Adrenal gland (tissue), 12 donors: Measurements from ENCODE around the gene FNBP1L. TPM values are rescaled to one million over a fixed set of nuclear protein-coding genes. Genes with fewer than 3 reads are reported as not detected.
A peak's percentile ranks its signal among the peaks of the same experiment; 100 is the strongest.
"Not testable (repeated sequence)": the region's sequence is repeated elsewhere in the genome, so short reads cannot be mapped to it uniquely, and the experiment has no call there.

ENCODE experiments used
- DNase-seq, 7 donors: peaks; one replicate each; pipeline ENCODE4 v3.0.0-alpha.2; 2019 to 2020
- H3K27ac ChIP-seq, 5 donors: fragments of 200-600 bp; sonication (generic) in 4 of 5; 1 replicate in 3 of 5; 2 replicates in 2 of 5; pipeline versions ENCODE4 v1.5.1 to v1.8.0; 2016 to 2020; ENCODE audit warnings: mild to moderate bottlenecking in 1 of 5
- H3K27me3 ChIP-seq: fragments of 200-600 bp; 2 replicates; pipeline ENCODE4 v1.8.0; 2021
- H3K36me3 ChIP-seq, 2 donors: fragments of 200-600 bp; replicated peaks in 1 of 2; 1 replicate in 1 of 2; 2 replicates in 1 of 2; pipeline versions ENCODE4 v1.5.1 to v1.8.0; 2018 to 2022
- H3K4me1 ChIP-seq, 2 donors: fragments of 200-600 bp; replicated peaks in 1 of 2; 1 replicate in 1 of 2; 2 replicates in 1 of 2; pipeline versions ENCODE4 v1.5.1 to v1.8.0; 2018 to 2021
- H3K4me3 ChIP-seq, 4 donors: fragments of 200-600 bp; sonication (generic) in 3 of 4; one replicate each; pipeline ENCODE4 v1.5.1; 2016 to 2018
- H3K9me3 ChIP-seq, 3 donors: fragments of 200-600 bp; sonication (generic) in 1 of 3; replicated peaks in 1 of 3; 1 replicate in 2 of 3; 2 replicates in 1 of 3; pipeline versions ENCODE4 v1.5.1 to v1.8.0; 2016 to 2021
- POLR2A ChIP-seq, 2 donors: fragments of 450-650 bp; IDR thresholded peaks; one replicate each; pipeline ENCODE4 v1.6.1; 2017; ENCODE audit warnings: antibody characterized with exemption in 2 of 2, mild to moderate bottlenecking in 2 of 2, moderate library complexity in 1 of 2
- WGBS, 4 donors: extraction: QIAGEN DNeasy Blood & Tissue Kit in 2 of 4; methylation state at CpG; one replicate each; pipeline versions ENCODE4 v1.1.5 to v1.1.7; 2013 to 2017; 5-methylcytosine and 5-hydroxymethylcytosine counted together
- intact Hi-C, 2 donors: fragments of 100-400 bp; cut with DNase I; formaldehyde crosslinking; loops; one replicate each; pipeline versions ENCODE4 v1.14.1 to v1.15.0; 2022 to 2023
- polyA plus RNA-seq, 3 donors: library from polyadenylated mRNA; stranded (reverse); fragments of 200-250 nt in 2 of 3; fragments of 350-450 nt in 1 of 3; fragmentation: Illumina TruSeq in 1 of 3; extraction: RNeasy Lipid Tissue Mini Kit (QIAGEN cat#74804) in 1 of 3; gene quantifications; one replicate each; pipeline ENCODE4 v1.2.3, GENCODE V29; 2013 to 2014
- total RNA-seq, 9 donors: library from RNA; depleted of rRNA in 4 of 9; stranded (reverse); fragments of >200 nt in 4 of 9; fragments of 120-200 nt in 1 of 9; fragmentation: NEBNext Ultra II Directional in 1 of 9; extraction: Animal tissue kit (Norgen Biotek cat#: 25700) in 1 of 9; gene quantifications; one replicate each; pipeline versions ENCODE4 v1.1.0 to v1.2.4, GENCODE V29; 2013 to 2023
- TF ChIP-seq, protein P1 (sequence below), 6 experiments: fragments of 450-650 bp in 4 of 6; fragments of 200-600 bp in 2 of 6; sonication (generic) in 1 of 6; IDR thresholded peaks; 1 replicate in 5 of 6; 2 replicates in 1 of 6; pipeline versions ENCODE4 v1.5.1 to v1.8.0; 2016 to 2021; ENCODE audit warnings: antibody characterized with exemption in 6 of 6, mild to moderate bottlenecking in 2 of 6, moderate library complexity in 1 of 6
- donor health status: healthy with polysubstance abuse.
- donor health status: Bipolar disorder and iron deficiency.
- donor health status: DM: yes; HTN: yes; CAD: no.
- donor health status: DM: no; HTN: no; CAD: no.
- donor health status: DM: no; HTN: no; CAD: no.
- donor health status: DM: yes; HTN: yes; CAD: no.

Gene FNBP1L
- total and polyA plus RNA-seq, 12 donors: 6.1 to 21.4 (median 14.3) TPM

GRCh38 chr1:93588955-93589354 lies 141.0 kb downstream of the FNBP1L start:
- H3K36me3 ChIP-seq: peaks cover 0 to 37% of the 10 kb centered on the region in 2 donors
- no peaks in the 10 kb centered on the region for H3K27me3 ChIP-seq
- no peak overlapping the region for H3K4me3 ChIP-seq
- H3K27ac ChIP-seq: no peak overlapping the region
- H3K4me1 ChIP-seq: peaks cover 11 to 38% of the 10 kb centered on the region in 2 donors
- H3K9me3 ChIP-seq: no peaks in the 10 kb centered on the region
- intact Hi-C loops: no loop called here
- no peak for DNase-seq
- TF ChIP-seq, protein P1, sequence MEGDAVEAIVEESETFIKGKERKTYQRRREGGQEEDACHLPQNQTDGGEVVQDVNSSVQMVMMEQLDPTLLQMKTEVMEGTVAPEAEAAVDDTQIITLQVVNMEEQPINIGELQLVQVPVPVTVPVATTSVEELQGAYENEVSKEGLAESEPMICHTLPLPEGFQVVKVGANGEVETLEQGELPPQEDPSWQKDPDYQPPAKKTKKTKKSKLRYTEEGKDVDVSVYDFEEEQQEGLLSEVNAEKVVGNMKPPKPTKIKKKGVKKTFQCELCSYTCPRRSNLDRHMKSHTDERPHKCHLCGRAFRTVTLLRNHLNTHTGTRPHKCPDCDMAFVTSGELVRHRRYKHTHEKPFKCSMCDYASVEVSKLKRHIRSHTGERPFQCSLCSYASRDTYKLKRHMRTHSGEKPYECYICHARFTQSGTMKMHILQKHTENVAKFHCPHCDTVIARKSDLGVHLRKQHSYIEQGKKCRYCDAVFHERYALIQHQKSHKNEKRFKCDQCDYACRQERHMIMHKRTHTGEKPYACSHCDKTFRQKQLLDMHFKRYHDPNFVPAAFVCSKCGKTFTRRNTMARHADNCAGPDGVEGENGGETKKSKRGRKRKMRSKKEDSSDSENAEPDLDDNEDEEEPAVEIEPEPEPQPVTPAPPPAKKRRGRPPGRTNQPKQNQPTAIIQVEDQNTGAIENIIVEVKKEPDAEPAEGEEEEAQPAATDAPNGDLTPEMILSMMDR (IDR thresholded peaks at IDR 0.05): no peak
- TF ChIP-seq POLR2A (IDR thresholded peaks at IDR 0.05): no peak
- 96 to 98% (median 97%) methylated on average over 18 to 20 of the region's 20 CpGs for WGBS, 4 donors

- H3K27me3 ChIP-seq, intact Hi-C loops, H3K9me3 ChIP-seq, H3K4me3 ChIP-seq, DNase-seq: not testable (repeated sequence)
- Histone ChIP-seq H3K36me3 (peaks cover 0 to 37% of the 10 kb centered on the region in 2 donors), H3K4me1 (peaks cover 5 to 29% of the 10 kb centered on the region in 2 donors), H3K27ac (peak overlapping the region in 1 of 5 donors; percentile 10)
- 73 to 86% (median 81%) methylated on average over 3 of the region's 3 CpGs for WGBS, 4 donors
These were observed 143.4 kb downstream of the FNBP1L start for GRCh38 chr1:93591291-93591675.

- Histone ChIP-seq H3K4me1 (peaks cover 5 to 29% of the 10 kb centered on the region in 2 donors), H3K9me3 (no peaks in the 10 kb centered on the region), H3K36me3 (peaks cover 0 to 32% of the 10 kb centered on the region in 2 donors), H3K27ac (peak overlapping the region in 2 of 5 donors; percentile 3 to 10), H3K4me3 (no peak overlapping the region), H3K27me3 (no peaks in the 10 kb centered on the region)
- intact Hi-C loops: no loop called here
- no peak for TF ChIP-seq POLR2A (IDR thresholded peaks at IDR 0.05)
- TF ChIP-seq, protein P1 (IDR thresholded peaks at IDR 0.05): no peak
- no peak for DNase-seq
- 78 to 81% (median 79%) methylated on average over 9 to 17 of the region's 17 CpGs for WGBS, 4 donors
These were observed 144.0 kb downstream of the FNBP1L start for GRCh38 chr1:93591676-93592550.

DNA sequence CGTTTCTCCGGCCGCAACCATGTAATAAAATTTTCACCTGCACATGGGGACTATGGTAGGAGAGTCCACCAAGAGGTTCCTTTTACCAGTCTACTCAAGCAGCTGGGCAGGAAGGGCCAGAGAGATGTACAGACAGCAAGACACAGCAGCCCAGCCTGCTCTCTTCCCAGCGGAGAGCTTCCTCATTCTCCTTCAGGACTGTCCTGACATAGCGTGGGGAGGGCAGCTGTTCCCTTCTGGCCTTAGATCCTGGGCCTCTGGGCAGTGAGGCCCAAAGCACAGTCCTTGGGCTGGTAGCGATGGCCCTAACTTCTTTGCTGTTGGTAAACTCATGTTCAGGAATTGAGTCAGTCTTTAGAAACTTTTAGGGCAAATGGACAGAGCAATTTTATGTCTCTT lies 144.6 kb downstream of the FNBP1L start:
- no peak for DNase-seq
- no peak for TF ChIP-seq POLR2A (IDR thresholded peaks at IDR 0.05)
- TF ChIP-seq, protein P1 (IDR thresholded peaks at IDR 0.05): no peak
- Histone ChIP-seq H3K4me3 (no peak overlapping the region), H3K27me3 (no peaks in the 10 kb centered on the region), H3K36me3 (peaks cover 0 to 26% of the 10 kb centered on the region in 2 donors), H3K27ac (peak overlapping the region in 2 of 5 donors; percentile 3 to 10), H3K9me3 (no peaks in the 10 kb centered on the region), H3K4me1 (peaks cover 5 to 30% of the 10 kb centered on the region in 2 donors)
- intact Hi-C loops: no loop called here
- WGBS, 4 donors: 82 to 90% (median 89%) methylated on average over 2 to 6 of the region's 6 CpGs
